Fibroblast of lung (primary cell): Measurements from ENCODE around the gene MALL. TPM values are rescaled to one million over a fixed set of nuclear protein-coding genes. Genes with fewer than 3 reads are reported as not detected.
"Not testable (repeated sequence)": the region's sequence is repeated elsewhere in the genome, so short reads cannot be mapped to it uniquely, and the experiment has no call there.

Experiments
- DNase-seq, 2 donors: peaks; one replicate each; pipeline versions ENCODE4 v3.0.0 to v3.0.0-alpha.2; 2010; ENCODE audit warnings: low read depth in 2 of 2
- H2AFZ ChIP-seq: 2 replicates; pipeline ENCODE4 v1.5.1; 2012; ENCODE audit warnings: low read length, control low read depth, inconsistent platforms
- H3K27ac ChIP-seq: 2 replicates; pipeline ENCODE4 v1.5.1; 2011; ENCODE audit warnings: low read length, control low read depth; ENCODE audit not compliant: insufficient read depth
- H3K27me3 ChIP-seq: 2 replicates; pipeline ENCODE4 v1.5.1; 2011; ENCODE audit warnings: mild to moderate bottlenecking, low read length; ENCODE audit not compliant: control insufficient read depth, insufficient read depth
- H3K36me3 ChIP-seq: 2 replicates; pipeline ENCODE4 v1.5.1; 2011; ENCODE audit warnings: low read length; ENCODE audit not compliant: control insufficient read depth, insufficient read depth
- H3K4me1 ChIP-seq: 2 replicates; pipeline ENCODE4 v1.5.1; 2011; ENCODE audit warnings: low read length; ENCODE audit not compliant: control insufficient read depth, insufficient read depth; ENCODE audit errors: extremely low read depth
- H3K4me2 ChIP-seq: 2 replicates; pipeline ENCODE4 v1.5.1; 2011; ENCODE audit warnings: low read length, control low read depth; ENCODE audit not compliant: insufficient read depth; ENCODE audit errors: extremely low read depth
- H3K4me3 ChIP-seq, 4 experiments: fragments of 200-600 bp in 1 of 4; sonication (generic) in 1 of 4; replicated peaks in 1 of 4; 2 replicates each; pipeline ENCODE4 v1.5.1; 2011 to 2016; ENCODE audit warnings: low read length in 4 of 4, low read depth in 3 of 4, mild to moderate bottlenecking in 3 of 4, control low read depth in 2 of 4, inconsistent platforms in 1 of 4, mixed read lengths in 1 of 4; ENCODE audit not compliant: insufficient read depth in 1 of 4; ENCODE audit errors: control extremely low read depth in 1 of 4
- H3K79me2 ChIP-seq: 2 replicates; pipeline ENCODE4 v1.5.1; 2012; ENCODE audit warnings: mild to moderate bottlenecking, low read length, inconsistent platforms; ENCODE audit not compliant: control insufficient read depth, insufficient read depth
- H3K9ac ChIP-seq: 2 replicates; pipeline ENCODE4 v1.5.1; 2011; ENCODE audit warnings: mild to moderate bottlenecking, low read length, control low read depth; ENCODE audit not compliant: insufficient read depth
- H3K9me3 ChIP-seq: 2 replicates; pipeline ENCODE4 v1.5.1; 2012; ENCODE audit warnings: low read depth, low read length; ENCODE audit not compliant: control insufficient read depth, insufficient read depth
- H4K20me1 ChIP-seq: 2 replicates; pipeline ENCODE4 v1.5.1; 2011; ENCODE audit warnings: low read length; ENCODE audit not compliant: control insufficient read depth, insufficient read depth; ENCODE audit errors: extremely low read depth
- polyA plus RNA-seq, 2 donors: library from polyadenylated mRNA; depleted of rRNA in 1 of 2; stranded (reverse) in 1 of 2; unstranded in 1 of 2; fragments of >200 nt; gene quantifications; 2 replicates each; pipeline ENCODE4 v1.2.1, GENCODE V29; 2011 to 2012; ENCODE audit warnings: missing spikeins in 1 of 2
- total RNA-seq: library from RNA; depleted of rRNA; stranded (reverse); fragments of >200 nt; gene quantifications from 2 replicates; pipeline ENCODE4 v1.2.1, GENCODE V29; 2014

MALL gene
- total and polyA plus RNA-seq, 2 donors (not counting 1 experiment from before 2014, with no cell fraction given): 3.1 to 3.6 TPM

GRCh38 chr2:110083757-110084156 lies 31.9 kb downstream of the MALL start:
- H3K4me1 ChIP-seq, H2AFZ ChIP-seq, H4K20me1 ChIP-seq, H3K9me3 ChIP-seq, H3K36me3 ChIP-seq, DNase-seq, H3K27ac ChIP-seq, H3K27me3 ChIP-seq, H3K4me3 ChIP-seq, H3K4me2 ChIP-seq, H3K79me2 ChIP-seq, H3K9ac ChIP-seq: not testable (repeated sequence)

GRCh38 chr2:110083162-110083561 lies 32.5 kb downstream of the MALL start:
- H3K4me3 ChIP-seq, H2AFZ ChIP-seq, H4K20me1 ChIP-seq, DNase-seq, H3K9me3 ChIP-seq, H3K4me2 ChIP-seq, H3K36me3 ChIP-seq, H3K27me3 ChIP-seq, H3K9ac ChIP-seq, H3K4me1 ChIP-seq, H3K79me2 ChIP-seq, H3K27ac ChIP-seq: not testable (repeated sequence)

GRCh38 chr2:110078104-110078503 lies 37.5 kb downstream of the MALL start:
- not testable (repeated sequence) for H3K27ac ChIP-seq, H3K36me3 ChIP-seq, DNase-seq, H3K4me3 ChIP-seq, H3K9ac ChIP-seq, H2AFZ ChIP-seq, H4K20me1 ChIP-seq, H3K4me2 ChIP-seq, H3K27me3 ChIP-seq, H3K4me1 ChIP-seq, H3K79me2 ChIP-seq, H3K9me3 ChIP-seq

- H4K20me1 ChIP-seq, H3K27ac ChIP-seq, H3K4me1 ChIP-seq, H3K79me2 ChIP-seq, H3K36me3 ChIP-seq, H3K4me3 ChIP-seq, H3K4me2 ChIP-seq, H3K9me3 ChIP-seq, H3K27me3 ChIP-seq, DNase-seq, H3K9ac ChIP-seq, H2AFZ ChIP-seq: not testable (repeated sequence)
These were observed 39.7 kb downstream of the MALL start for GRCh38 chr2:110075896-110076295.

- not testable (repeated sequence) for DNase-seq, H3K79me2 ChIP-seq, H3K4me2 ChIP-seq, H3K36me3 ChIP-seq, H3K9me3 ChIP-seq, H3K4me1 ChIP-seq, H2AFZ ChIP-seq, H3K4me3 ChIP-seq, H3K27me3 ChIP-seq, H3K27ac ChIP-seq, H4K20me1 ChIP-seq, H3K9ac ChIP-seq
These were observed 45.8 kb downstream of the MALL start for GRCh38 chr2:110069869-110070268.

GRCh38 chr2:110068153-110068552 lies 47.5 kb downstream of the MALL start:
- not testable (repeated sequence) for H3K27me3 ChIP-seq, H3K27ac ChIP-seq, H3K36me3 ChIP-seq, H3K4me2 ChIP-seq, H3K4me3 ChIP-seq, H2AFZ ChIP-seq, H3K9ac ChIP-seq, H3K79me2 ChIP-seq, H3K4me1 ChIP-seq, H4K20me1 ChIP-seq, DNase-seq, H3K9me3 ChIP-seq

DNA sequence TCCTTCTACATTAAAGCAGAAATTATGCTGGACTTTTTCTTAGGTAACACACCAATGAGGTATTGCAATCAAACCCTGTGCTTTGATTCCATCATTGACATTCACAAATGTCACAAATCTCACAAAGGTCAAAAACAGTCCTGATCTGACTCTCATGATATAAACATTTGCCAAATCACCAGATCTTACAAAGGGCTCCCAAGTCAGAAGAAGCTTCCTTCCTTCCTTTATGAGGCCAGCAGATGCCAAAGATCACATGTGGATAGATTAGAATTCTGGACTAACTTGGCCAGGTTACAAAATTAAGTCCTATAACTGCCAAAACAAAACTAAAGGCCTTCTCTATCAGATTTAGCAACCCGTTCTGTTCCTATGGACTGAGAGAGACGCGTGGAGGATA lies 53.3 kb downstream of the MALL start:
- H3K4me2 ChIP-seq, H3K79me2 ChIP-seq, H3K27me3 ChIP-seq, H2AFZ ChIP-seq, H3K9me3 ChIP-seq, H3K36me3 ChIP-seq, H4K20me1 ChIP-seq, H3K4me1 ChIP-seq, DNase-seq, H3K27ac ChIP-seq, H3K9ac ChIP-seq, H3K4me3 ChIP-seq: not testable (repeated sequence)
